Esophagus (tissue), 2 donors: ENCODE results near the gene SIRT3. TPM values are rescaled to one million over a fixed set of nuclear protein-coding genes. Genes with fewer than 3 reads are reported as not detected.
"Not testable (repeated sequence)": the region's sequence is repeated elsewhere in the genome, so short reads cannot be mapped to it uniquely, and the experiment has no call there.

Experiments used
- H3K27ac ChIP-seq, 2 donors: one replicate each; pipeline ENCODE4 v1.5.1; 2013; ENCODE audit warnings: low read depth in 2 of 2, mild to moderate bottlenecking in 2 of 2, inconsistent platforms in 1 of 2, low read length in 1 of 2, moderate library complexity in 1 of 2
- H3K27me3 ChIP-seq, 2 donors: one replicate each; pipeline ENCODE4 v1.6.1; 2013; ENCODE audit warnings: low read length in 2 of 2, control low read depth in 1 of 2, mild to moderate bottlenecking in 1 of 2; ENCODE audit not compliant: insufficient read depth in 2 of 2, control insufficient read depth in 1 of 2
- H3K36me3 ChIP-seq, 2 donors: one replicate each; pipeline ENCODE4 v1.6.1; 2013; ENCODE audit warnings: low read length in 1 of 2; ENCODE audit not compliant: control insufficient read depth in 2 of 2, insufficient read depth in 2 of 2
- H3K4me1 ChIP-seq, 2 donors: one replicate each; pipeline ENCODE4 v1.6.1; 2013; ENCODE audit warnings: low read length in 1 of 2; ENCODE audit not compliant: control insufficient read depth in 2 of 2, insufficient read depth in 2 of 2
- H3K4me3 ChIP-seq, 2 donors: one replicate each; pipeline ENCODE4 v1.5.1; 2013; ENCODE audit warnings: low read length in 2 of 2, mild to moderate bottlenecking in 2 of 2, low read depth in 1 of 2, moderate library complexity in 1 of 2
- H3K9me3 ChIP-seq, 2 donors: one replicate each; pipeline ENCODE4 v1.6.1; 2013; ENCODE audit warnings: mild to moderate bottlenecking in 2 of 2, low read depth in 1 of 2, low read length in 1 of 2, moderate library complexity in 1 of 2; ENCODE audit not compliant: control insufficient read depth in 2 of 2, insufficient read depth in 1 of 2
- WGBS, 2 donors: extraction: QIAGEN DNeasy Blood & Tissue Kit; methylation state at CpG; one replicate each; pipeline ENCODE4 v1.1.7; 2013; 5-methylcytosine and 5-hydroxymethylcytosine counted together
- polyA plus RNA-seq, 2 donors: library from polyadenylated mRNA; stranded (reverse); fragments of 200-250 nt; gene quantifications; one replicate each; pipeline ENCODE4 v1.2.3, GENCODE V29; 2013
- donor health status: healthy with polysubstance abuse.
- donor health status: Bipolar disorder and iron deficiency.

SIRT3 gene
- polyA plus RNA-seq, 2 donors: 7.9 to 13.5 TPM

DNA sequence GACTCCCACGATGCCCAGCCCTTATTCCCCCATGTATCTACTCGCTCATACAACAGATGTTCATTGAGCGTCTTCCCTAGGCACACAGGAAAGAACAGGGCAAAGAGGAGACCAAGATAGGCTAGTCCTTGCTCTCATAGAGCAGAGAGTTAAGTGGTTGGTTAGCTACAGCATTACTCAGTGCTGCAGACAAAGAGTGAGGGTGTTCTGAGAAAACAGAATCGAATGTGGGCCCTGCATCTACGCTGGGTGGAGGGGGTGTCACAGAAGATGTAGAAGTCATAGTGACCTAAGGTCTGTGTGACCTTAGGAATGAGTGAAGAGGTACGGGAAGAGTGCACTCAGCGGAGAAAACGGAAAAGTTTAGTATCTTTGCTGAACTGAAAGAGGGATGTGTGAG, 12.9 kb upstream of the SIRT3 start:
- Histone ChIP-seq H3K4me3 (no peak overlapping the region), H3K36me3 (peaks cover 20 to 36% of the 10 kb centered on the region in 2 donors), H3K27ac (no peak overlapping the region), H3K27me3 (no peaks in the 10 kb centered on the region), H3K4me1 (no peaks in the 10 kb centered on the region), H3K9me3 (no peaks in the 10 kb centered on the region)
- WGBS, 2 donors: 78 to 79% methylated on average over 8 of the region's 8 CpGs

DNA sequence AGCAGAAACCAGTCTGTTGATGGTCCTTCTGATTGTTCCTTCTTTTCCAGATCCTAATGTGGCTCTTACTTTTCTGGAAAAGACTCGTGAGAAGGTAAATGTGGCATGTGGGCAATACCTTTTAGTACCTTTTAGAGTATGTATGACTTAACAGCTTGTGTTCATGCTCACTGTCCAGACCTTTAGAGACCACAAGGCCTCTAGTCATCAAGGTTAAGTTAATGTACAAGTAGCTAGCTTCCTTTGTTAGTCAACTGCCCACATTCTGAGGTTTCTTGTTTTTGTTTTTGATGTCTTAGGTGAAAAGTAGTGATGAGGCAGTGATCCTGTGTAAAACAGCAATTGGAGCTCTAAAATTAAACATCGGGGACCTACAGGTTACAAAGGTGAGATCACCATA, 8.2 kb upstream of the SIRT3 start:
- Histone ChIP-seq H3K27me3 (no peaks in the 10 kb centered on the region), H3K36me3 (peaks cover 10 to 24% of the 10 kb centered on the region in 2 donors), H3K4me3 (no peak overlapping the region), H3K27ac (no peak overlapping the region), H3K4me1 (no peaks in the 10 kb centered on the region), H3K9me3 (no peaks in the 10 kb centered on the region)
- WGBS, 2 donors: 93 to 94% methylated on average over 2 of the region's 2 CpGs

DNA sequence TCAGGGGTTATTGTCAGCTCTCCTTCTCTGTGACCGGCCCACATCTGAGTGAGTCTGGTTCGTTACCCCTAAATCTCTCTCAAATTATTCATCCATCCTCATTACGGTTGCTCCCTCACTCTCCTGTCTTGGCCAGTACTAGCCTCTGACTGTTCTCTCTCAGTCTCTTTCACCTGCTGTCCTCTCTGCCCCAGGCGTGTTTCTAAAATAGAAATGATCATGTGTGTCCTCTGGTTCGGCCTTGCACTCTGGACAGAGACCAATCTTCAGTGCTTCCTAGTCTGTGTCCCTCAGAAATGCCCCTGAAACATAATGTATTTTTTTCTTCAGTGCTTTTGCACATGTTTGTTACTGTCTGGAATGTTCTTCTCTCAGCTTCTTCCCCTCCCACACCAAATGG, 5.5 kb upstream of the SIRT3 start:
- H3K9me3 ChIP-seq: no peaks in the 10 kb centered on the region
- H3K27ac ChIP-seq: no peak overlapping the region
- no peaks in the 10 kb centered on the region for H3K27me3 ChIP-seq
- no peak overlapping the region for H3K4me3 ChIP-seq
- 91 to 92% methylated on average over 5 of the region's 5 CpGs for WGBS, 2 donors
- H3K4me1 ChIP-seq: no peaks in the 10 kb centered on the region
- H3K36me3 ChIP-seq: peaks cover 5 to 17% of the 10 kb centered on the region in 2 donors

DNA sequence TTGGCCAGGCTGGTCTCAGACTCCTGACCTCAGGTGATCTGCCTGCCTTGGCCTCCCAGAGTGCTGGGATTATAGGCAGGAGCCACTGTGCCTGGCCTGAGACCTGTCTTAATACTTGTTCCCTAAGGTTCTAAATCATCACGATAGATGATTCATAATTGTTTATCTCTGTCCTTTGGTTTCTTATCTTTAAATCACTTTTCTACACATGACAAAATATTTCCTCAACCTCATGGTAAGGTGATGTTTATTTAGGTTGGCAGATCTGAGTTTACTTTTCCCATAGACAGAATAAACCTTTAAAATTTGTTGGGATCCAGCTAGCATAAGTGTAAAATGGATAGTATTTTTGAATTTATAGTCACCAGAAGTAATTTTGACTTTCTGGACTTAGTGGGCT, 4.2 kb upstream of the SIRT3 start:
- H3K4me1 ChIP-seq: no peaks in the 10 kb centered on the region
- WGBS, 2 donors: 65 to 67% methylated on average over 1 of the region's 1 CpG

DNA sequence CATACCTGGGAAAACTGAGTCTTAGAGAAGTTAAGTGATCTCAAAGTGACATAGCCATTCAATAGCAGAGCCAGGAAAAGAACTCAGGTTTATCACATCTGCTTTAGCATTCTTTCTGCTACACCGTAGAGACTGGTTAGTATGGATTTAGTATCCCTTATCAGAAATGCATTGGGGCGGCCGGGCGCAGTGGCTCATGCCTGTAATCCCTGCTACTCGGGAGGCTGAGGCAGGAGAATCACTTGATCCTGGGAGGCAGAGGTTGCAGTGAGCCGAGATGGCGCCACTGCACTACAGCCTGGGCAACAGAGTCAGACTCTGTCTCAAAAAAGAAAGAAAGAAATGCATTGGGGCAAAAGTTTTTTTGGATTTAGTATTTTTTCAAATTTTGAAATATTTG, 2.2 kb upstream of the SIRT3 start:
- H3K9me3 ChIP-seq, H3K36me3 ChIP-seq, H3K4me1 ChIP-seq, H3K27me3 ChIP-seq, H3K27ac ChIP-seq, H3K4me3 ChIP-seq: not testable (repeated sequence)
- WGBS, 2 donors: 83 to 85% methylated on average over 7 of the region's 7 CpGs

More for the DNA sequence above, 4.2 kb upstream of the SIRT3 start:
- Histone ChIP-seq H3K4me3 (no peak overlapping the region), H3K27ac (no peak overlapping the region), H3K36me3 (peaks cover 0 to 13% of the 10 kb centered on the region in 2 donors), H3K27me3 (no peaks in the 10 kb centered on the region), H3K9me3 (no peaks in the 10 kb centered on the region)

DNA sequence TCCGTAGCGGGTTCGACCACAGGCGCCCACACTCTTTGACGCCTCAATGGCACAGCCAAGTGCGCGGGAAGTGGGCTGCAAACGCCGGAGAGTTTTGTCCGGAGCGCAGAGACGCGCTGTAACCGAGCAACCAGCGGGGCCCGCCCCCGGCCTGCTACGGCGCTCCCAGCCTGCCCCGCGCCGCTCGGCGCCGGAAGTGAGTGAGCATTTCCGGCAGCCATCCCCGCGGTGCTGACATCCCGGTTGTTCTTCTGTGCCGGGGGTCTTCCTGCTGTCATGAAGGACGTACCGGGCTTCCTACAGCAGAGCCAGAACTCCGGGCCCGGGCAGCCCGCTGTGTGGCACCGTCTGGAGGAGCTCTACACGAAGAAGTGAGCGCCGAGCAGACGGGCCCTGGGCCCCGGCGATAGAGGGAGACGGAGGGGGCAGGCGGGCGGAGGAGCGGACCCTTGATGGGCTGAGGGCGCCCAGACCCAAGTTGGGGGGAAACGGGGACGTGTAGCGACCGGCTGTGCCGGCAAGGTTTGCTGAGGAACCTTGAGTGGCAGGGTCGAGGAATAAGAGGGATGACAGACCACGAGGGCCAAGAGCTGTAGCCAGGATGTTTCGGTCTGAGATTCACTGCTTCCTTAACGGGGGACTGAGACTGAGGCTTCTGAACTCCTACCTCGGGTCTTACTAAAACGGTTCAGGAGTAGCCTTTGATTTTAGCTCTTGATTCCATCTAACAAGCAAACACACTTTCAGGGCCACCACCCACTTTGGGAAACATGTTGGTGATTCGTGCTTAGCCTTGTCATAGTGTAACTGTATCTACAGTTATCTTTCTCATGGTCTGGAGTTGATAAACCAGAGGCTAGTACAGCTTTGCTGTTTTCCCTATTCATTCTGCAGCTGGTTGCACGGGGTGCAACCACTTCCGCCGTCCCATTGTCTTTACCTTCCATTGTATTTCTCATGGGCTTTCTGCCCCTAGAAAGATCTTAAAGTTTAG, 929 bp upstream of the SIRT3 start, which contains the start of gene PSMD13:
PSMD13 (plus strand) TSS at position 203 of the 994 bp plus-strand sequence; CDS start at position 277, 74 bp downstream.
- Histone ChIP-seq H3K9me3 (no peaks in the 10 kb centered on the region), H3K27ac (peak within 1 kb of the TSS; percentile 95 to 99), H3K4me1 (no peaks in the 10 kb centered on the region), H3K36me3 (peaks cover 0 to 8% of the 10 kb centered on the region in 2 donors), H3K4me3 (peak within 1 kb of the TSS; percentile 96 to 99), H3K27me3 (no peaks in the 10 kb centered on the region)
- 1% methylated on average over 62 of the region's 62 CpGs for WGBS, 2 donors

DNA sequence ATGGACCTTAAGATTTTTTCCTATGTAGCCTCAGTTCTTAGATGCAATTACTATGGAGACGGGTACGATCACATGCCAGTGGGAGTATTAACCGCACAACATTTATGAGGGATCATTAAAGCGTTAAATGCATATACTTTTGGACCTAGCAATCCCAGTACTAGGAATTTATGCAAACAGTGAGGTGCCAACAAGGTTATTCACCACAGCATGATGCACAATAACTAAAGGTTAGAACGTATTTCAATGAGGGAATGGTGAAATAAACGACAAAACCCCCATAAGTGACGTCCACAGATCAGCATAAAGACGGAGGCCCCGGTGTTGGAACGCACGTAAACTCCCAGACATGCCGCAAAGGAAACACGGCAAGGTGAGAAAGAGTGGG, 539 bp downstream of the SIRT3 start:
- Histone ChIP-seq H3K4me3 (peak overlapping the region; percentile 76 to 99), H3K36me3 (peaks cover 0 to 3% of the 10 kb centered on the region in 2 donors), H3K4me1 (no peaks in the 10 kb centered on the region), H3K27ac (peak overlapping the region; percentile 81 to 95), H3K27me3 (no peaks in the 10 kb centered on the region), H3K9me3 (no peaks in the 10 kb centered on the region)
- 2 to 3% methylated on average over 13 of the region's 13 CpGs for WGBS, 2 donors

DNA sequence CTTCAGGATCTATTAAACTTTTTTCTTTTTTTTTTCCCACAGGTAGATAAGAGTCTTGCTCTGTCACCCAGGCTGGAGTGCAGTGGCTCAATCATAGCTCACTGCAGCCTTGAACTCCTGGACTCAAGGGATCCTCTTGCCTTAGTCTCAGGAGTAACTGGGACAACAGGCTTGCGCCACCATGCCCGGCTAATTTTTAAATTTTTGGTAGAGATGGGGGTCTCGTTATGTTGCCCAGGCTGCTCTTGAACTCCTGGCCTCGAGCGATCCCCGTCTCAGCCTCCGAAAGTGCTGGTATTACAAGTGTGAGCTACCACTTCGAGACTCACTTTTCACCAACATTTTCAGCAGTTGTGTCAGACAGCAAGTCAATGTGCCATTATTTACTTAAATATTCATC, 962 bp downstream of the SIRT3 start:
- Histone ChIP-seq H3K9me3 (no peaks in the 10 kb centered on the region), H3K27me3 (no peaks in the 10 kb centered on the region), H3K4me3 (peak overlapping the region in 1 of 2 donors; percentile 99), H3K27ac (no peak overlapping the region), H3K36me3 (peaks cover 0 to 3% of the 10 kb centered on the region in 2 donors), H3K4me1 (no peaks in the 10 kb centered on the region)
- 73 to 82% methylated on average over 8 of the region's 8 CpGs for WGBS, 2 donors

DNA sequence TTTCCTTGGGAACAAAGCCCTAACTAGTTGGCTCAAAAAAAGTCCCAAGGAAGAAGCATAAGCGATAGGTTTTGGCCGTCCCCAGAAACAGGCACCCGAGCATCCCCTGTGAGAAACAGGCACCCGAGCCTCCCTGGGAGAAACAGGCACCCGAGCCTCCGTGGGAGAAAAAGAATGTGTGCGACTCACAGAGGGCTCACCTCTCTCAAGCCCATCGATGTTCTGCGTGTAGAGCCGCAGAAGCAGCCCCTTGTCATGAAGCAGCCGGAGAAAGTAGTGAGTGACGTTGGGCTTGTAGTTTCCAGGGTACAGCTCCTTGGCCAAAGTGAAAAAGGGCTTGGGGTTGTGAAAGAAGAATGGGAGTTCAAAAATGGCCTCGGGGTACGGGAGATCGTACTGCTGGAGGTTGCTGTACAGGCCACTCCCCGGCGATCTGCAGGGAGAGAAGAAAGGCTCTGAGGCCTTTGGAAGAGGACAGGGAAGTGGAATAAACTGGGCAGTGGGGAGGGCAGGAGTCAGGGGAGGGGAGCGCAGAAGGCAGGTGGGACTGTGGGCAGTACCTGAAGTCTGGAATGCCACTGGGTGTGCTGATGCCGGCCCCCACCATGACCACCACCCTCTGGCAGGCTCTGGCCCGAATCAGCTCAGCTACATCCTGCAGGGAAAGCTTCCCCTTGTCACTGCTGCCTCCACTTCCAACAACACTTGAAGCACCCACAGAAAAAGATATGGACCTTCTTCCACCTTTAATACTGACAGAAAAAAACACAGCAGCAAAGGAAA, 3.2 kb downstream of the SIRT3 start:
- Histone ChIP-seq H3K27me3 (no peaks in the 10 kb centered on the region), H3K4me1 (no peaks in the 10 kb centered on the region), H3K9me3 (no peaks in the 10 kb centered on the region), H3K27ac (no peak overlapping the region), H3K4me3 (no peak overlapping the region), H3K36me3 (no peaks in the 10 kb centered on the region)
- WGBS, 2 donors: 88 to 90% methylated on average over 19 to 20 of the region's 20 CpGs
